Stimulated activated CD4-positive, alpha-beta T cell treated with anti-CD3 and anti-CD28 coated beads, Interleukin-1b, Interleukin-23, amount 100 ng/mL, for 48 hours (primary cell): Measurements from ENCODE around the gene ZBTB18.
"Not testable (repeated sequence)": the region's sequence is repeated elsewhere in the genome, so short reads cannot be mapped to it uniquely, and the experiment has no call there.

Experiments
- DNase-seq: peaks from one replicate; pipeline ENCODE4 v3.0.0-alpha.2; 2020

The ZBTB18 gene

GRCh38 chr1:244042293-244042692 is 8.8 kb upstream of the ZBTB18 start:
- DNase-seq: no peak

GRCh38 chr1:244044423-244044822 is 6.7 kb upstream of the ZBTB18 start:
- DNase-seq: no peak

GRCh38 chr1:244046254-244046653 is 4.8 kb upstream of the ZBTB18 start:
- DNase-seq: not testable (repeated sequence)

- DNase-seq: no peak
These were observed 4.0 kb upstream of the ZBTB18 start for GRCh38 chr1:244046907-244047611.

GRCh38 chr1:244047621-244048255 is 3.3 kb upstream of the ZBTB18 start:
- DNase-seq: no peak

GRCh38 chr1:244048256-244049161 is 2.6 kb upstream of the ZBTB18 start:
- DNase-seq: peak; percentile 97

- peak; percentile 9 for DNase-seq
These were observed 1.7 kb upstream of the ZBTB18 start for GRCh38 chr1:244049162-244050013.

GRCh38 chr1:244050014-244050834 is 859 bp upstream of the ZBTB18 start:
- DNase-seq: no peak

- no peak for DNase-seq
These were observed 1.1 kb downstream of the ZBTB18 start for GRCh38 chr1:244052016-244052727.

- DNase-seq: no peak
These were observed 1.7 kb downstream of the ZBTB18 start for GRCh38 chr1:244052728-244053312.

GRCh38 chr1:244053831-244054230 is 2.7 kb downstream of the ZBTB18 start:
- no peak for DNase-seq

- no peak for DNase-seq
These were observed 3.3 kb downstream of the ZBTB18 start for GRCh38 chr1:244054247-244054923.

- DNase-seq: no peak
These were observed 3.8 kb downstream of the ZBTB18 start for GRCh38 chr1:244054924-244055263.

GRCh38 chr1:244056577-244056976 is 5.5 kb downstream of the ZBTB18 start:
- no peak for DNase-seq

- no peak for DNase-seq
These were observed 6.6 kb downstream of the ZBTB18 start for GRCh38 chr1:244057474-244058385.

- DNase-seq: no peak
These were observed 9.0 kb downstream of the ZBTB18 start for GRCh38 chr1:244060117-244060516.

- DNase-seq: no peak
These were observed 9.6 kb downstream of the ZBTB18 start for GRCh38 chr1:244060686-244061085.

- DNase-seq: no peak
These were observed 11.2 kb downstream of the ZBTB18 start for GRCh38 chr1:244062156-244062725.

- no peak for DNase-seq
These were observed 12.4 kb downstream of the ZBTB18 start for GRCh38 chr1:244063498-244063897.
